ENCODE data around the gene COL1A1. TPM values are rescaled to one million over a fixed set of nuclear protein-coding genes. Genes with fewer than 3 reads are reported as not detected.

The COL1A1 gene
- total and polyA plus RNA-seq, 2 of the 13 experiments (the other 11 are each of a cell fraction or from before 2014, with no cell fraction given), result 0.05 TPM; not detected in 1

DNA sequence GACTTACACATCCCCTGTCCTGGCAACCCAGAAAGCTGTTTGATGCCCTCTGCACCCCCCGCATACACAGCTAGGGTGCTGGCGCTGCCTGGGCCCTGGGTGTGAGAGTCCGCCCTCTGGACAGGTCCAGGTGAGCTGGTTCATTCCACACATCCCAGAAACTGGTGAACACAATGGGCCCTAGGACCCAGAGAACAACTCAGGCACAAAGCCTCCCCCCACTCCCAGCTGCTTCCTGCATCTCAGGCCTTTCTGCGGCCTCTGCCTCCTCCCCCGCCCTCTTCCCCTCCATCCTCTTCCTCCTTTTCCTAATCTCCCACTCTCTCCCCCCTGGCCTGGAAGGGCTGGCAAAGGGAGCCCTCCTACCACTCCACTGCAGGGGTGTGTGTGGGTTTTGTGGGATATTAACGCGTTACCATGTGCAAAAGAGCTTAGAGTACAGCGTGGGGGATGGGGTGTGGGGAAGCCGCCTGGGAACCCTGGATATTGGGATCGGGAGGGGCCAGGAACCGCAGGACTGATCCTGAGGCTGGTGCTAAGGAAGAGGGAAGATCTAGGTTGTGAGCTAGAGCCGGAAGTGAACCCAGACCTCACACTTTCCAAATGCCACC lies 49.4 kb downstream of the COL1A1 start (continued):
- TF ChIP-seq KDM5B (CRISPR knock-in tag; IDR thresholded peaks at IDR 0.05; ENCODE audit: borderline replicate concordance) (peak; percentile 86; the same call in 1 of the 2 replicates), GFI1 (CRISPR knock-in tag; IDR thresholded peaks at IDR 0.05; ENCODE audit: borderline replicate concordance) (no peak), SMAD1 (CRISPR knock-in tag; IDR thresholded peaks at IDR 0.05; ENCODE audit: borderline replicate concordance, low read depth) (peak; percentile 73; the same call in 1 of the 2 replicates), ZNF878 (CRISPR knock-in tag; IDR thresholded peaks at IDR 0.05) (no peak), ZNF318 (CRISPR knock-in tag; IDR thresholded peaks at IDR 0.05) (no peak), TRAFD1 (CRISPR knock-in tag; IDR thresholded peaks at IDR 0.05; ENCODE audit: borderline replicate concordance) (no peak), ZSCAN12 (CRISPR knock-in tag; IDR thresholded peaks at IDR 0.05) (no peak), ZNF343 (CRISPR knock-in tag; IDR thresholded peaks at IDR 0.05) (no peak), ZNF274 (CRISPR knock-in tag; IDR thresholded peaks at IDR 0.05) (no peak), RBM39 (IDR thresholded peaks at IDR 0.05; ENCODE audit: low read depth, low read length, poor library complexity, severe bottlenecking) (no peak), REPIN1 (CRISPR knock-in tag; IDR thresholded peaks at IDR 0.05; ENCODE audit: borderline replicate concordance, low read depth) (no peak; the same call in 1 of the 2 replicates), ZNF101 (CRISPR knock-in tag; IDR thresholded peaks at IDR 0.05; ENCODE audit: borderline replicate concordance, low read depth) (0 out of 2 replicates have a peak, but pooled peaks have one; percentile 41), NRL (CRISPR knock-in tag; IDR thresholded peaks at IDR 0.05; ENCODE audit: borderline replicate concordance) (peak; percentile 35; the same call in 1 of the 2 replicates), PHF8 (CRISPR knock-in tag; IDR thresholded peaks at IDR 0.05) (peak; percentile 66; the same call in 1 of the 2 replicates), SMC3 (IDR thresholded peaks at IDR 0.05; ENCODE audit: low read length) (no peak), PRPF4 (IDR thresholded peaks at IDR 0.05; ENCODE audit: low read depth, low read length, poor library complexity, severe bottlenecking) (peak; percentile 72), FOXK1 (CRISPR knock-in tag; IDR thresholded peaks at IDR 0.05; ENCODE audit: borderline replicate concordance, low read depth) (peak; percentile 47; the same call in 1 of the 2 replicates), TCF7 (IDR thresholded peaks at IDR 0.05; ENCODE audit: low read depth) (no peak), ZNF563 (CRISPR knock-in tag; IDR thresholded peaks at IDR 0.05) (0 out of 2 replicates have a peak, but pooled peaks have one; percentile 39), SMARCE1 (IDR thresholded peaks at IDR 0.05; ENCODE audit: borderline replicate concordance) (no peak)
